IMR-90 (cell line): ENCODE measurements around the gene LONRF3.

Experiments used
- BHLHE40 ChIP-seq: fragments of 150-350 bp; IDR thresholded peaks from 2 replicates; pipeline ENCODE4 v1.6.1; 2016; ENCODE audit warnings: mild to moderate bottlenecking, low read depth, low read length
- CEBPB ChIP-seq: IDR thresholded peaks from 2 replicates; pipeline ENCODE4 v1.6.1; 2012; ENCODE audit warnings: low read depth, low read length, improper control_type of control experiment
- CHD1 ChIP-seq: IDR thresholded peaks from 2 replicates; pipeline ENCODE4 v1.6.1; 2012; ENCODE audit warnings: low read depth, low read length, improper control_type of control experiment
- FOS ChIP-seq: fragments of 150-350 bp; IDR thresholded peaks from 2 replicates; pipeline ENCODE4 v1.6.1; 2016; ENCODE audit warnings: low read depth, low read length
- MXI1 ChIP-seq: IDR thresholded peaks from 2 replicates; pipeline ENCODE4 v1.6.1; 2012; ENCODE audit warnings: low read depth, mild to moderate bottlenecking, low read length, moderate library complexity, borderline replicate concordance
- POLR2A ChIP-seq: IDR thresholded peaks from 2 replicates; pipeline ENCODE4 v1.6.1; 2012; ENCODE audit warnings: mild to moderate bottlenecking, low read depth, low read length
- RAD21 ChIP-seq: IDR thresholded peaks from 2 replicates; pipeline ENCODE4 v1.6.1; 2012; ENCODE audit warnings: low read length, improper control_type of control experiment
- RCOR1 ChIP-seq: IDR thresholded peaks from 2 replicates; pipeline ENCODE4 v1.6.1; 2012; ENCODE audit warnings: mild to moderate bottlenecking, low read length, improper control_type of control experiment; ENCODE audit not compliant: insufficient replicate concordance
- RFX5 ChIP-seq: IDR thresholded peaks from 2 replicates; pipeline ENCODE4 v1.8.0; 2012; ENCODE audit warnings: low read depth, mild to moderate bottlenecking, low read length, moderate library complexity
- SMC3 ChIP-seq: fragments of 150-350 bp; IDR thresholded peaks from 2 replicates; pipeline ENCODE4 v1.6.1; 2016; ENCODE audit warnings: low read depth, mild to moderate bottlenecking, antibody characterized with exemption, low read length, moderate library complexity
- TF ChIP-seq, protein P1 (sequence below): conservative IDR thresholded peaks from 2 replicates; pipeline ENCODE4 v1.5.1; 2012; ENCODE audit warnings: mild to moderate bottlenecking, low read depth, low read length, improper control_type of control experiment

DNA sequence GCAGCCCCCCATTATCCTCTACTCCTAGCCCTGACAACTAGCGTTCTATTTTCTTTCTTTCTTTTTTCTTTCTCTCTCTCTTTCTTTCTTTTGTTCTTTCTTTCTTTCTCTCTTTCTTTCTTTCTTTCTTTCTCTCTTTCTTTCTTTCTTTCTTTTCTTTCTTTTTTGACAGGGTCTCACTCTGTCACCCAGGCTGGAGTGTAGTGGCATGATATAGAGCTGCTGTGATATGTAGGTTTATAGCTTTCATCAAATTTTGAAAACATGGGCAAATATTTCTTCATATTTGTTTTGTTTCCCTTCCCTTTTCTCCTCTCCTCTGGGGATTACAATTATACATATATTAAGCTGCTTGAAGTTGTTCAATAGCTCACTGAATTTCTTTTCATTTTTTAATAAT, 39.1 kb upstream of the LONRF3 start:
- TF ChIP-seq RFX5, result no peak
- TF ChIP-seq, protein P1, sequence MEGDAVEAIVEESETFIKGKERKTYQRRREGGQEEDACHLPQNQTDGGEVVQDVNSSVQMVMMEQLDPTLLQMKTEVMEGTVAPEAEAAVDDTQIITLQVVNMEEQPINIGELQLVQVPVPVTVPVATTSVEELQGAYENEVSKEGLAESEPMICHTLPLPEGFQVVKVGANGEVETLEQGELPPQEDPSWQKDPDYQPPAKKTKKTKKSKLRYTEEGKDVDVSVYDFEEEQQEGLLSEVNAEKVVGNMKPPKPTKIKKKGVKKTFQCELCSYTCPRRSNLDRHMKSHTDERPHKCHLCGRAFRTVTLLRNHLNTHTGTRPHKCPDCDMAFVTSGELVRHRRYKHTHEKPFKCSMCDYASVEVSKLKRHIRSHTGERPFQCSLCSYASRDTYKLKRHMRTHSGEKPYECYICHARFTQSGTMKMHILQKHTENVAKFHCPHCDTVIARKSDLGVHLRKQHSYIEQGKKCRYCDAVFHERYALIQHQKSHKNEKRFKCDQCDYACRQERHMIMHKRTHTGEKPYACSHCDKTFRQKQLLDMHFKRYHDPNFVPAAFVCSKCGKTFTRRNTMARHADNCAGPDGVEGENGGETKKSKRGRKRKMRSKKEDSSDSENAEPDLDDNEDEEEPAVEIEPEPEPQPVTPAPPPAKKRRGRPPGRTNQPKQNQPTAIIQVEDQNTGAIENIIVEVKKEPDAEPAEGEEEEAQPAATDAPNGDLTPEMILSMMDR, result no peak
- TF ChIP-seq CEBPB, result no peak
- TF ChIP-seq POLR2A, result no peak
- no peak for TF ChIP-seq CHD1
- TF ChIP-seq MXI1, result no peak
- TF ChIP-seq FOS, result no peak
- TF ChIP-seq RCOR1, result no peak
- no peak for TF ChIP-seq BHLHE40
- TF ChIP-seq RAD21, result no peak
- no peak for TF ChIP-seq SMC3
